ENCODE results near the gene RANBP10. TPM values are rescaled to one million over a fixed set of nuclear protein-coding genes. Genes with fewer than 3 reads are reported as not detected.

The RANBP10 gene
- total RNA-seq, 4 donors from 2014 or later, result 6.0 to 9.8 (median 8.3) TPM

GRCh38 chr16:67733734-67734470 is 72.5 kb downstream of the RANBP10 start:
- TF ChIP-seq CTCF (IDR thresholded peaks at IDR 0.05), result no peak
- DNase-seq (ENCODE audit: low spot score) (no peak), ATAC-seq (ENCODE audit: low FRiP score) (no peak)

GRCh38 chr16:67731753-67732095 is 74.6 kb downstream of the RANBP10 start:
- DNase-seq (ENCODE audit: low spot score) (no peak), ATAC-seq (ENCODE audit: low FRiP score) (no peak)
- no peak for TF ChIP-seq CTCF (IDR thresholded peaks at IDR 0.05)

DNA sequence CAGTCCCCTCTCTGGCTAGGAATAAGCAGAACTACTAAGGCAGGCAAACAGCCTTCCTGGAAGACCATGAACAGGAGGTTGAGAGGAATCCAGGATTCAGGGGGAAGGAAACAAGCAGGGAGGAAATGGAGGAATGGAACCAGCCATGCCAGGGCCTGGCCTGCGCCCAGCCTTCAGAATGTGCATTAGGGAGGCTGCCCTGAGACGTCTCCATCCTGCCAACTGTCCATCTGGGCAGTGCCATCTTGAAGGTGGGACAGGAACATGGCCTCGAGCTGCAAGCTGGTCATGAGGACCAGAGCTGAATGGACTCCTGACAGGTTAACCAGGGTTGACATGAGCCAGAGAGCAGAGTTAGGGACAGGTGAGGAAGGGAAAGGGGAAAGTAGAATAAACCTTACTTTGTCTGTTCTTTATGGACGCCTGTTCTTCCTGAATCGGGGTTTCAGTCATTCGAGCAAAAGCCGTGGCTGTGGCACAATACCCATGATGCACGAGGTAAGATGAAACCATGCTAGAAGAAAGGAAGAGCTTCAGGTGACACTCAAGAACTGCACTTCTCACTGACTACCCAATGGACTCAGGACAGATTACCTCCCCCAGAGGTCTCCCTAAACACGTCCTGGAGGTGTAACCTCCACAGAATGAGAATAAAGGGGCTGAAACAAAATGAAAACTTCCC is 75.1 kb downstream of the RANBP10 start:
- TF ChIP-seq CTCF (IDR thresholded peaks at IDR 0.05), result no peak
- no peak for ATAC-seq (ENCODE audit: low FRiP score)
- no peak for DNase-seq (ENCODE audit: low spot score)

DNA sequence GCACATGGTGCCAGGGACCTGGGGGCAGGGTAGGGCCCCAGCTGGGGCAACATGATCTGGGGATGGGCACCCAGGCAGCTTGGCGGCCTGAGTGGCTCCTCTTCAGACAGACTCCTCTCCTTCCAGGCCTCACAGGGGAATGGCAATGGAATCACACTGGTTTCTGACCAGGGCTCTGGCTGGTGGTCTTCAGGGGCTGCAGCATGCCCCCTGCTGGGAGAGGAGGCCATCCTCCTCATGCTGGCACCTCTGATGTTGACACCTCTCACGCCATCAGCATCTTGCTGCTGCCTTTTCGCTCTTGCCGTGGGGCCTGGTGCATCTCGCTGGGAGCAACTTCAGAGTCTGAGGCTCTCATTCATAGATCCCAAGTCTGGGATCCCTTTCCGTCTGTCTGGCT is 76.0 kb downstream of the RANBP10 start:
- no peak for ATAC-seq (ENCODE audit: low FRiP score)
- DNase-seq (ENCODE audit: low spot score), result no peak
- TF ChIP-seq CTCF (IDR thresholded peaks at IDR 0.05), result no peak

DNA sequence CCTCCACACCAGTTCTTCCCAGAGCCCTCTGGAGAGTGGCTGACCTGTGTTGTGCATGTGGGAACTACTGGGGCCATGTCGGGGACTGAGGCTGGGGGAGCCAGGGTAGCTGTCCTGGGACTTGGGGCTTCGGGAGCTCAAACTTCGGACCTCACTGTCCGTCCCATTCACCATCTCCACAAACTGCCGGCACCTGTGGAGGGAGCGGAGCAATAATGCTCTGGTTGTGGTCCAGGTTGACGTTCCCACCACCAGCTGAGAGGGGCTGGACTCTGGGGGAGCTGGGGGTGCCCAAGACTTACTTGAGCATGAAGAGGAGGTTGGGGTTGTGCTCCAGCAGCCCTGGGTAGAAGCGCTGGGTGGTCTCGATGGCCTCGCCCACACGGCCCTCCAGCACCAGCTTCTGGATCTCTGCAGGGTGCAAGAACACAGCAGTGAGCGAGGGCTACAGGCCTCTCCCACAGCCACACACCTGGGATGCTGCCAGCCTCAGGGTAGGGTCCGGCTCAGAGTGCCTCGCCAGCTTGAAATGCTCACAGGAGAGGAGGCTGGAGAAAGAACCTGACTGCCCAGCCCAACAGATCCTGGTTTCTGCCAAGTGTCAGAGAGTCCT is 76.6 kb downstream of the RANBP10 start:
- ATAC-seq (ENCODE audit: low FRiP score), result no peak
- no peak for TF ChIP-seq CTCF (IDR thresholded peaks at IDR 0.05)
- DNase-seq (ENCODE audit: low spot score), result no peak

- DNase-seq (ENCODE audit: low spot score) (no peak), ATAC-seq (ENCODE audit: low FRiP score) (no peak)
- TF ChIP-seq CTCF (IDR thresholded peaks at IDR 0.05), result no peak
Measured at GRCh38 chr16:67727521-67728485, 78.6 kb downstream of the RANBP10 start.

Measured in omental fat pad (tissue), 4 donors.